HG03039 (cell line): Measurements from ENCODE around the gene GLIS1.

Source experiments
- ATAC-seq: cut with Tn5 transposase; IDR thresholded peaks from one replicate; pipeline ENCODE4 v1.9.1; 2021; ENCODE audit warnings: mild to moderate bottlenecking, moderate library complexity; ENCODE audit not compliant: unreplicated experiment

The GLIS1 gene

DNA sequence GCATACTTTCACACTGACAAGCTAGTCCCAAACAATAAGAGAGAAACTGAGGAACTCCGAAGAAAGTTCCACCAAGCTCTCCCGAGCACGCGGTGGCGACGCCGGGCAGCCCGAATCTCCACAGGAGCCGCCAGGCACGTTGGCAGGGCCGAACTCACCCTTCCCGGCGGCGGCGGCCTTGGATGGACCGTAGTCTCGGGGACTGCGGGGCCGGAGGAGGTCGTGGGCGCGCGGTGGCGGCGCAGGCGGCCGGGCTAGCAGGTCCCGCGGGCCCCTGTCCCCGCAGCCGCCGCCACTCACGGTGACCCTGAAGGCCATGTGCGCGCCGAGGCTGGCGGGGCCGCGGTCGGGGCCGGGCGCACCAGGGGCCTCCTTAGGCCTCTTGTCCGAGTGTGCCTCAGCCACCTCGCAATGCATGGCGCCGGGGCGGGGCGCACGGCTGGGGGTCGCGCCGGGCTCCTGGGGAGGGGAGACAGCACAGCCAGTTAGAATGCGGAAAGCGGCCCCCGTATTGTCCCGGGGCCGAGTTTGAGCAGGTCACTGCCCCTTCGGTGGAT is 1.2 kb downstream of the GLIS1 start:
- ATAC-seq: no peak

DNA sequence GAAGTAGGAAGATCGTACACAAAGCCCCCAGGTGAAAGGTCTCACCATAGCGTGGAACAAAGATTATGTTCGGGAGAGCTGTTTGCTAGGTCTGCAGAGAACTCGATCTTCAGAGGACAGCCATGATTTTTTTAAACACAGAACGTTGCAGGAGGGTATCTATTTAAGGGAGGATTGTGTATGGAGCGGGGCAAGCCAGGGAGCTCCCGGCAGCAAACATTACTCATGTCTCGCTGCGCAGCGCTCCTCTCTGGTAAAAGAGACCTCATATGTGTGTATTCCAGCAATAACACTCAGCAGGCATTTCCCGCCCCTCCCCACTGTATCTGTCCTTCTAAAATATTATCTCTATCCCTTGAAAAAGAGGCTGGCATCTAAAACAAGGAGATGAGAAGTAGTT is 2.7 kb downstream of the GLIS1 start:
- no peak for ATAC-seq

GRCh38 chr1:53735681-53736080 is 3.3 kb downstream of the GLIS1 start:
- no peak for ATAC-seq

DNA sequence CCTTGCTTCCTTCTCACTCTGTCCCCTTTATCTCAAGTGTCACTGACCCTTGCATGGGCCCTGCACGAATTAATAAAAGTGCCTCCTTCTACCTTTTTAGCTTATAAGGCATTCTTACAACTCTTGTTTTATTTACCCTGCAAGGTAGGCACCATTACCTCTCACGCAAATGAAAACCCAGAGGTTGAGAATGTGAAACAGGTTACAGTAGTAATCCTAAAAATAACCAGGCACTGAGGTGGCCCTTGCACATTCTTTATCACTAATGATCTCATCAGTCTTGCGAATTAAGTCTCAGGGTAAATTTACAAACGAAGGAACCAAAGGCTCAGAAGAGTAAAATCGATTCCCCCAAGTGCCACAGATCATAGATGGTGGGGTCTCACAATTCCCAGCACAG is 3.7 kb downstream of the GLIS1 start:
- no peak for ATAC-seq

DNA sequence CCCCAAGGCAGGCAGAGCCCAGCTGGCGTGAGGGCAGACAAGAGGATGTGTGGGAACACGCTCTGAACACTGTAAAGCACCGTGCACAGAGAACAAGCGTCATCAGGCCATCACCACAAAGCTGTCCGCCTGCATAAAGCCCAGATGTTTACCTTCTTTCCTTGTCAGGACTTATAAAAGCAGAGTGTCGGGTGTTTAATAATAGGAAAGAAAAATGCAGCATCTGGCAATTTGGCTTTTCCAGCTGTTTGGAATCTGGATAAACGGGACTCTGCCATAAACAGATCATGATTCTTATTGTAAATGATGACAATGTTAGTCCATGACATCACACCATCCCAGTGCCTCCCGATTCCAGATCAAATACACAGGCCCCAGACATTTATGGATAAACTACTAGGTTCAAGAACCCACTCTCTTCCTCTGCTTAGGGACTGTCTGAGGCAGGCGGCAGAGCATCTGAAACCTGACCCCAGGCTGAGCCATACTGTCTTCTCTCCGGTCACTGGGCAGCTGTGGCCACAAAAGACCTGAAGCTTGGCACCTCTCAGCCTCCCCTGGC is 4.2 kb downstream of the GLIS1 start:
- no peak for ATAC-seq

DNA sequence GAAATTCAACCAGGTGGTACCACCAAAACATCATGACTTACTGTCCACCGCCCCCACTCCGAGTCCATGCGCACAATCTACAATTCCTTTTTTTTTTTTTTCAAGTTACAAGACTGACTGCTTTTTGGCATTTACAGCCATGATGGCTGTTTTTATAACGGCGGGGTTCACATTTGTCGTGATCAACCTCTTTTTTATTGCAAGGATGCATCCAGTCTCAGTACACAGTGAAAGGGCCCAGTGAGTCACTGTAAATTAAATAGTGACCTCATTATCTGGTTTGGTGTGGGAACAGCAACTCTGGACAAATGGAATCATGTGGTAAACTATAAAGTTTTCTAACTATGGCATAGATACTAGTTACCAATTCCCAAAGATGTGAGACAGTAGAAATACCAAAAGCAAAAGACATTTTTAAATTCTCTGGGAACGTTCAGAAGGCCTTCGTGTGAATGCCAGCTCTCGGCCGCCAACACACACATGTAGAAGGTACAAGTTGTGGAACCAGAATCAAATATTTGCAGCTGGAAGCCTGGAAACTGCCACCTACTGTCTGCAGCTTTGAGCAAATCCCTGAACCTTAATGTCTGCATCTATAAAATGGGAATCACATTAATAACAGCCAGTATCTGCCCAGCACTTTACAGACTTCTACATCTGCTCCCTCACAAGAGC is 4.9 kb downstream of the GLIS1 start:
- ATAC-seq: no peak

DNA sequence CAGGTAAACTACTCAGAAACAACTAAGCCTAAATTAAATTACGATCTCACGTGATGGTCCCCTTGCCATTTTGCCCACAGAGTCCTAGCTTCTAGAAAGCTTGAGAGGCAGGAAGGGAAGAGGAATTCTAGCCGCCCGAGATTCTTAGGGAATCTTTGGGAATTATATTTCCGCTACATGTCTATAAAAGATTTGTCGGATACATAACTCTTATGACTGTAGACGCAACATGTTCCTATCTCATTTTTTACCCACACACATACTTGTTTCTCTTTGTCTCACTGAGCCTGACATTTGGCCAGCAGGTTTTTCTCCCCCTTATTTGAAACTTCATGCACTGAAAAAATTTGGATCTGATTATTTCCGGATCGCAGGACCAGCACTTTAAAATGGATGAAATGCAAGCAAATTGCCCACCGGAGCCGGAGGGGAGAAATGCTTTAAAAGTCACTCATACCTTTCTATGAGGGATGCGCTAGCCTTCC is 5.5 kb downstream of the GLIS1 start:
- no peak for ATAC-seq

DNA sequence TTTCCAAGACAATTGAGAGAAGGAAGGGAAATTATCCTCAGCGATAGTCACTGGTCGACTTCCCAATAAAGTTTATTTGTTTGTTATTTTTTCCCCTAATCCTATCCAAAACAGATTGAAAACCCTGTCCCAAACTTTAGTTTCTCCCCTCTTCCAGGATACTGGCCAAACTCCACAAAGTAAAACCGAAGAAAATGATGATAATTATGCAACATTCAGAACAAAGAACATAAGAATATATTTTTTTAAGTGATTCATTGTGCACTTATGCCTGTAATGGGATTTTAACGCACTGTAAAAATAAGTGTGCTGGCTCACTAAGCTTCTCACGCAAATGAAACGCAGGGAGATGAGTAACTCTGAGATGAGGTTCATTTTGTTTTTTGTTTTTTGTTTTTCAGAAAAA is 6.0 kb downstream of the GLIS1 start:
- ATAC-seq: no peak

GRCh38 chr1:53732409-53732808 is 6.6 kb downstream of the GLIS1 start:
- ATAC-seq: no peak

- no peak for ATAC-seq
These were observed 7.1 kb downstream of the GLIS1 start for GRCh38 chr1:53731779-53732305.

DNA sequence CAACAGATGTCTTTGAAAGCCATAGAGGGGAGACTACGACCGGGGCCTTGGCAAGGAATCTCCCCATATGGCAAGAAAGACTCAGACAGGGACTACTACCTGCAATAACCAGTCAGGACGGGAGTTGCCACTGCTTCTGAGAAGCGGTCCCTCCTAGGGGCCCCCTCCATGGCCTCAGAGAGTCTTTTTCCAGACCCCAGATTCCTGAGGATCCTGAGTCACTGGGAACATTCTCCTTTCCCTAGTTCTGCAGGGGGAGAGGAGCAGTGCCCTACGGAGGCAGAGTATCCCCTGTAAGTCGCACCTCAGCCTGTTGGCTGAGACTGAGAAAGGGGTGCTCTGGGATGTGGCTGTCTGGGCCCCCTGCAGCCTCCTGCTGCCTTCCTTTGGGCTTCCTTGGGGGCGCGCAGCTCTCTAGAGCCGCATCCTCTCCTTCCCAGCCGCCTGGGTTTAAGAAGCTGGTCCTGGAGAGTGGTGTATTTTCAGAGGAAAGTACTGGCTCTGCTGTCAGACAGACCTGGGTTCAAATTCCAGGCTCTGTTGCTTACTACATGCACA is 7.8 kb downstream of the GLIS1 start:
- ATAC-seq: no peak

DNA sequence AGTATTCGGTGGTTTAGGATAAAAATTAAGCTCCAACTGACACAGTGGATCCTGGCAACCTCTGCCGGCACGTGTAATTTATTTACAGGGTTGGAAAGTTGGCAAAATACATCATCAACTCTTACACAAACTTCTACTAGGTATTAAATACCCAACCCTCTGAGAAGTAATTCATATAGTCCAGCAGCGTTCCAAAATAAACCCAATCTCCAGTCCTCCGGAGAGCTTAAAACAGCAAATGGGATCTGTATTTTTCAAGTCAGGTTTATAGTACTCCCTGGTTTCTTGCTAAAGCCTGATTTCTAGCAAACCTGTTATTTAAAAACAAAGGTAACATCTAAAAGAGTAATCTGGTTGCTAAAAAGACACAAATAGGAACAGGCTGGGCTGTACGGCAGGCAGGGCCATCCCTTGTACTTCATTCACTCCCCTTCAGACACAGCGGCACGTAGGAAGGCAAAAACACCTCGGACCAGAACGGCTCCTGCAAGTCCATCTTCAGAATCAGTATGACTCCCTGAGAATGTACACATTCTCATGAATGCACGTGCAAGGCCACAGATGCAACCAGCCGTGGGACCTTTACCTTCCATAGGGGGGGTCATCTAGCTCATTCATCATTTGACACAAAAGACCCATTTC is 8.6 kb downstream of the GLIS1 start:
- ATAC-seq: no peak

GRCh38 chr1:53729456-53730223 is 9.3 kb downstream of the GLIS1 start:
- ATAC-seq: no peak

GRCh38 chr1:53728702-53729455 is 10.1 kb downstream of the GLIS1 start:
- no peak for ATAC-seq

DNA sequence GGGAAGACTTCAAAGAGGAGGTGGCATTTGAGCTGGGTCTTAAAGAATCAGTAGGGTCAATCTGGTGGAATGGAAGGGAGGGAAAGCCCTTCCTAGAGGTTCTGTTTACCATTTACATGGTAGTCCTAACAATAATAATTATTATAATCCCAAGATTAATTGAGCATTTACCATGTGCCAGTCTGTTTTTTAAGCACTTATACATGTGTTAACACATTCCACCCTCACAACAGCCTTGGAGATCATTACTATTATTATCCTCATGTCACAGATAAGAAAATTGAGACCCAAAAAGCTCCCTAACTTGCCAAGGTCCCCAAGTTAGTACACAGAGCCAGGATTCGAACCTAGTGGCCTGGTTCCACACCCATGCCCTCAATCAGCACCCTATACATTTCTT is 10.8 kb downstream of the GLIS1 start:
- ATAC-seq: no peak

DNA sequence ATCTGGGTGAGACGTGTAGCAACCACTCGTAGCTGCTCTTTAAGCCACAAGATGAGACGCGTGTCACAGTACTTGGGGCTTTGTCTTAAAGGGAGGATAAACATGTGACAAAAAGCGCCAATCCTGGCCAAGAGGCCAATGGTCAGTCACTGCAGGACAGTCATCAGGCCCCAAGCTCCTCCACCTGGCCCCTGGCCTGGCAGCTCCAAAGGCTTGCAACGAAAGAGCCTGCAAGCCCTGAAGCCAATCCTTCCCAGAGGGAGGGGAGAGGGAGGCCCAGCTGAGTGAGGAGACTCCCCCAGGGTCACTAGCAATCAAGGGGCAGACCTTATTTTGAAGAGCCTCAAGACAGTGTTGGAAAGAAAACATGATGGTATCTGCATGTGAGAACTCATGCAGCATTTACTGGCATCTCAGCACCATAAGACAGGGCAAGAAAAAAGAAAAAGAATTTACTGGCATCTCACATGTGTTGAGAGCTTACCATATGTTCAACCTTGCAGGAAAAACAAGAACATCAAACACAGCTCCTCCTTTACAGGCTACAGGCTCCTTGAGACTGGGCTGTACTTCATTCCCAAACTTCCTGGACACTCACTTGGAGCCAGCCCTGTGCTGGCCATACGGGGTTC is 11.4 kb downstream of the GLIS1 start:
- ATAC-seq: no peak

- ATAC-seq: no peak
These were observed 12.9 kb downstream of the GLIS1 start for GRCh38 chr1:53726009-53726600.

DNA sequence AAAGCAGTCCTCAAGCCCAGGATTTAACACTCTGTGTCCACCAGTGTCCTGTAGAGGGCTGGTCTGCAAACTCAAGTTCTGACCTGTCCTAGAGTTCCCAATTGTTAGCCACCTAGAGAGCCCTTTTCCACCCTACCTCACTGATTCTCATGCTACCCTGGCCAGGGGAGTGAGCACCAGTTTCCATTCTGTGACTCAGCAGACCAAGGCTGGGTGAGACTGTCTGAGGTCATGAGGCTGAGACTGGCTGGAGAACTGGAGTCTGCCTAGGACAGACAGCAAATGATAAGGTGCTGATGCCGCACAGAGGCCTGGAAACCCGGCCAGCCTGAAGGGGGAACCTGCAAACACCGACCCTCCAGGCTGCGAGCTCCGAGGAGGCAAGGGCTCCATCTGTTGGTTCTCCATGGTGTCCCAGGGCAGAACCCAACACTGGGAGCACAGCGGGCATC is 13.7 kb downstream of the GLIS1 start:
- ATAC-seq: no peak

DNA sequence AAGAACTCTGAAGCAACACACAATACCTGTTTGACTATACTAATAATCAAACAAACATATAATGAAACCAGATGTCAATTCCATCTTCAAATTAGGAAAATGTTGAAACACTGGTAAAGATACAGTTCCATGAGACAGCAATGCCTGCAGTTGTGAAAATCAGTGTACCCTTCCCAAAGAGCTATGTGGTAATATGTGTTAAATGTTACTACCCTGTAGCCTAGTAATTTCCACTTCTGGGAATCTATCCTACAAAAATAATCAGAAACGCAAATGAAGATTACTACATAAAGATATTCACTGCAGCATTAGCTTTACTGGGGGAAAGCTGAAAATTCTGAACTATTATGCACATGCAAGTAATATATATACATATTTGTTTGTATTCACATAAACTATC is 16.9 kb downstream of the GLIS1 start:
- no peak for ATAC-seq
